Stomach (tissue), 4 donors: ENCODE results near the gene TRIM3.

ENCODE experiments used
- CTCF ChIP-seq, 7 experiments: fragments of 450-650 bp in 4 of 7; fragments of 200-600 bp in 3 of 7; sonication (generic) in 3 of 7; IDR thresholded peaks; one replicate each; pipeline ENCODE4 v1.5.1; 2016 to 2019; ENCODE audit warnings: antibody characterized with exemption in 7 of 7, control low read depth in 2 of 7, mild to moderate bottlenecking in 1 of 7
- EP300 ChIP-seq: sonication (generic); formaldehyde crosslinking; IDR thresholded peaks from one replicate; pipeline ENCODE4 v1.6.1; 2017; ENCODE audit warnings: antibody characterized with exemption

- TF ChIP-seq EP300 = no peak
- no peak for TF ChIP-seq CTCF (IDR thresholded peaks at IDR 0.05)
Measured at GRCh38 chr11:6405846-6406245, 67.9 kb downstream of the TRIM3 start.
